ENCODE results near the gene LAD1.

LAD1 gene

GRCh38 chr1:201361652-201362504 is 37.2 kb downstream of the LAD1 start:
- peak; percentile 40 for DNase-seq

GRCh38 chr1:201360901-201361651 is 38.0 kb downstream of the LAD1 start:
- DNase-seq = no peak

- no peak for DNase-seq
Measured at GRCh38 chr1:201360486-201360885, 38.6 kb downstream of the LAD1 start.

GRCh38 chr1:201359873-201360210 is 39.3 kb downstream of the LAD1 start:
- no peak for DNase-seq

- no peak for DNase-seq
Measured at GRCh38 chr1:201359031-201359872, 39.9 kb downstream of the LAD1 start.

GRCh38 chr1:201358596-201358995 is 40.5 kb downstream of the LAD1 start:
- no peak for DNase-seq

- no peak for DNase-seq
Measured at GRCh38 chr1:201357636-201358348, 41.3 kb downstream of the LAD1 start.

GRCh38 chr1:201357211-201357610 is 41.9 kb downstream of the LAD1 start:
- no peak for DNase-seq

GRCh38 chr1:201356701-201357100 is 42.4 kb downstream of the LAD1 start:
- no peak for DNase-seq

GRCh38 chr1:201356236-201356635 is 42.9 kb downstream of the LAD1 start:
- no peak for DNase-seq

GRCh38 chr1:201355471-201355870 is 43.7 kb downstream of the LAD1 start:
- no peak for DNase-seq

GRCh38 chr1:201354901-201355295 is 44.2 kb downstream of the LAD1 start:
- no peak for DNase-seq

GRCh38 chr1:201354151-201354900 is 44.8 kb downstream of the LAD1 start:
- no peak for DNase-seq

- DNase-seq = no peak
Measured at GRCh38 chr1:201353186-201353940, 45.8 kb downstream of the LAD1 start.

GRCh38 chr1:201351617-201352016 is 47.5 kb downstream of the LAD1 start:
- no peak for DNase-seq

- DNase-seq = no peak
Measured at GRCh38 chr1:201350884-201351283, 48.2 kb downstream of the LAD1 start.

GRCh38 chr1:201350361-201350725 is 48.8 kb downstream of the LAD1 start:
- DNase-seq = no peak

GRCh38 chr1:201349092-201349491 is 50.0 kb downstream of the LAD1 start:
- DNase-seq = no peak

GRCh38 chr1:201348211-201348566 is 50.9 kb downstream of the LAD1 start:
- DNase-seq = peak; percentile 36

GRCh38 chr1:201347498-201348210 is 51.5 kb downstream of the LAD1 start:
- DNase-seq = no peak

GRCh38 chr1:201346987-201347386 is 52.1 kb downstream of the LAD1 start:
- DNase-seq = no peak
